MM.1S (cell line): Measurements from ENCODE around the gene PCDHGB1.

Experiments
- CTCF ChIP-seq: fragments of 300-600 bp; sonication (generic); IDR thresholded peaks from 2 replicates; pipeline ENCODE4 v1.5.1; 2016; ENCODE audit warnings: antibody characterized with exemption, low read length, mixed read lengths
- EZH2phosphoT487 ChIP-seq: fragments of 300-600 bp; sonication (generic); IDR thresholded peaks from 2 replicates; pipeline ENCODE4 v1.6.1; 2018; ENCODE audit warnings: antibody characterized with exemption, low read length

GRCh38 chr5:141359790-141360426 lies 10.0 kb downstream of the PCDHGB1 start, which contains the start of gene PCDHGB2:
- TF ChIP-seq CTCF (peak; percentile 46), EZH2phosphoT487 (no peak)
